CD4-positive, alpha-beta T cell (primary cell): ENCODE results near the gene CD47. TPM values are rescaled to one million over a fixed set of nuclear protein-coding genes. Genes with fewer than 3 reads are reported as not detected.

ENCODE experiments used
- ATAC-seq: fragments of 200-7000 bp; cut with Tn5 transposase; one replicate; pipeline ENCODE4 v1.10.0; 2022; ENCODE audit warnings: mild to moderate bottlenecking; ENCODE audit not compliant: poor library complexity
- CTCF ChIA-PET: fragments of 350-600 bp; sonication (Branson Sonifier 250); formaldehyde crosslinking; loops from one replicate; lab custom pipeline; 2021; ENCODE audit warnings: antibody characterized with exemption, inconsistent platforms; lab: Charles Lee
- POLR2A ChIA-PET: fragments of 350-600 bp; sonication (Branson Sonifier 250); formaldehyde crosslinking; loops from one replicate; lab custom pipeline; 2021; ENCODE audit warnings: antibody characterized with exemption, inconsistent platforms; lab: Charles Lee
- DNase-seq, 14 experiments: peaks; one replicate each; pipeline ENCODE4 v3.0.0-alpha.2; 2013 to 2020; ENCODE audit warnings: mixed read lengths in 2 of 14
- H3K27ac ChIP-seq, 2 donors: one replicate each; pipeline versions ENCODE4 v1.5.1 to v1.7.0; 2013; ENCODE audit warnings: low read length in 2 of 2, low read depth in 1 of 2, mild to moderate bottlenecking in 1 of 2
- H3K27me3 ChIP-seq, 2 experiments: 1 replicate in 1 of 2; 2 replicates in 1 of 2; pipeline versions ENCODE4 v1.6.1 to v1.7.0; 2013; ENCODE audit warnings: low read length in 2 of 2, control low read depth in 1 of 2, mild to moderate bottlenecking in 1 of 2, moderate library complexity in 1 of 2; ENCODE audit not compliant: insufficient read depth in 2 of 2, control insufficient read depth in 1 of 2
- H3K36me3 ChIP-seq: one replicate; pipeline ENCODE4 v1.6.1; 2013; ENCODE audit warnings: low read length, control low read depth; ENCODE audit not compliant: insufficient read depth
- H3K4me1 ChIP-seq: one replicate; pipeline ENCODE4 v1.6.1; 2013; ENCODE audit warnings: low read length, control low read depth; ENCODE audit not compliant: insufficient read depth
- H3K4me3 ChIP-seq: one replicate; pipeline ENCODE4 v1.5.1; 2013; ENCODE audit warnings: mild to moderate bottlenecking, low read length, moderate library complexity
- H3K9me3 ChIP-seq, 2 experiments: 1 replicate in 1 of 2; 2 replicates in 1 of 2; pipeline versions ENCODE4 v1.6.1 to v1.7.0; 2013; ENCODE audit warnings: low read length in 2 of 2, mild to moderate bottlenecking in 2 of 2, control low read depth in 1 of 2, moderate library complexity in 1 of 2; ENCODE audit not compliant: control insufficient read depth in 1 of 2, insufficient read depth in 1 of 2
- H3K27ac Mint-ChIP-seq: one replicate; pipeline ENCODE4 v1.8.0; 2020; ENCODE audit warnings: mixed read lengths
- H3K27me3 Mint-ChIP-seq: one replicate; pipeline ENCODE4 v1.8.0; 2021; ENCODE audit warnings: mixed read lengths
- H3K36me3 Mint-ChIP-seq: one replicate; pipeline ENCODE4 v1.8.0; 2021; ENCODE audit warnings: low read depth, mixed read lengths
- H3K4me1 Mint-ChIP-seq: one replicate; pipeline ENCODE4 v1.8.0; 2021; ENCODE audit warnings: low read depth, mixed read lengths
- H3K4me3 Mint-ChIP-seq: one replicate; pipeline ENCODE4 v1.8.0; 2020; ENCODE audit warnings: mild to moderate bottlenecking, mixed read lengths
- H3K9me3 Mint-ChIP-seq: one replicate; pipeline ENCODE4 v1.8.0; 2020; ENCODE audit warnings: mixed read lengths
- intact Hi-C, 2 experiments: fragments of 100-400 bp; cut with DNase I in 1 of 2; cut with micrococcal nuclease in 1 of 2; formaldehyde crosslinking; loops; one replicate each; pipeline versions ENCODE4 v1.15.1 to v1.9.0; 2023 to 2025; cut with DNase I, micrococcal nuclease
- total RNA-seq, 174 experiments: library from RNA in 2 of 174; stranded (reverse) in 2 of 174; gene quantifications; one replicate each; pipeline ENCODE4 v1.2.3 and lab custom pipeline; 2021 to 2026
- TF ChIP-seq, protein P1 (sequence below): fragments of 200-600 bp; IDR thresholded peaks from one replicate; pipeline ENCODE4 v1.8.0; 2022; ENCODE audit warnings: antibody characterized with exemption, mild to moderate bottlenecking

The CD47 gene
- total RNA-seq, 2 experiments from 2014 or later: 166 to 170 TPM

DNA sequence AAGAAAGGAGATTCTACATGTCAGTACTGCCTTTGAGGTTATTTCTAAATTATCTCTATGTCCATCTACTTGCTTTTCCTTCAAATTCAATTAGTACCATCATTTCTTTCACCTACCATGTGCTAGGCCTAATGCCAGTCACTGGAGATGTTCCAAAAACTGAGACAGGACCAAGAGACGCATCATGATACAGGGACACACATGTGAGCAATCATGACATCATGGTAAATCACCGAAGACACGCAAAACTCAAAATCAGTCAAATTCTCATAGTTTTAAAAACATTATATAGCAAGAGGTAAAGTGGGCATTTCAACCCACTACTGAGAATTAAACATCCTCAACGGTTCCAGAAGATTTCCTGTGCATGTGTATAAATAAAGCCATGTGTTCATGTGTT is 95.0 kb downstream of the CD47 start:
- Histone ChIP-seq H3K4me1 (no peaks in the 10 kb centered on the region), H3K27ac (no peak overlapping the region), H3K4me3 (no peak overlapping the region), H3K27me3 (no peaks in the 10 kb centered on the region), H3K36me3 (no peaks in the 10 kb centered on the region), H3K9me3 (peaks cover 0 to 7% of the 10 kb centered on the region in 2 experiments)
- intact Hi-C loops: no loop called here
- Mint-ChIP-seq H3K4me1 (no peaks in the 10 kb centered on the region), H3K27me3 (no peaks in the 10 kb centered on the region), H3K27ac (no peak overlapping the region), H3K36me3 (no peaks in the 10 kb centered on the region), H3K9me3 (no peaks in the 10 kb centered on the region), H3K4me3 (no peak overlapping the region)
- DNase-seq (no peak), ATAC-seq (no peak)
- POLR2A ChIA-PET: no interaction called here
- TF ChIP-seq, protein P1, sequence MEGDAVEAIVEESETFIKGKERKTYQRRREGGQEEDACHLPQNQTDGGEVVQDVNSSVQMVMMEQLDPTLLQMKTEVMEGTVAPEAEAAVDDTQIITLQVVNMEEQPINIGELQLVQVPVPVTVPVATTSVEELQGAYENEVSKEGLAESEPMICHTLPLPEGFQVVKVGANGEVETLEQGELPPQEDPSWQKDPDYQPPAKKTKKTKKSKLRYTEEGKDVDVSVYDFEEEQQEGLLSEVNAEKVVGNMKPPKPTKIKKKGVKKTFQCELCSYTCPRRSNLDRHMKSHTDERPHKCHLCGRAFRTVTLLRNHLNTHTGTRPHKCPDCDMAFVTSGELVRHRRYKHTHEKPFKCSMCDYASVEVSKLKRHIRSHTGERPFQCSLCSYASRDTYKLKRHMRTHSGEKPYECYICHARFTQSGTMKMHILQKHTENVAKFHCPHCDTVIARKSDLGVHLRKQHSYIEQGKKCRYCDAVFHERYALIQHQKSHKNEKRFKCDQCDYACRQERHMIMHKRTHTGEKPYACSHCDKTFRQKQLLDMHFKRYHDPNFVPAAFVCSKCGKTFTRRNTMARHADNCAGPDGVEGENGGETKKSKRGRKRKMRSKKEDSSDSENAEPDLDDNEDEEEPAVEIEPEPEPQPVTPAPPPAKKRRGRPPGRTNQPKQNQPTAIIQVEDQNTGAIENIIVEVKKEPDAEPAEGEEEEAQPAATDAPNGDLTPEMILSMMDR: no peak
- CTCF ChIA-PET: no interaction called here

DNA sequence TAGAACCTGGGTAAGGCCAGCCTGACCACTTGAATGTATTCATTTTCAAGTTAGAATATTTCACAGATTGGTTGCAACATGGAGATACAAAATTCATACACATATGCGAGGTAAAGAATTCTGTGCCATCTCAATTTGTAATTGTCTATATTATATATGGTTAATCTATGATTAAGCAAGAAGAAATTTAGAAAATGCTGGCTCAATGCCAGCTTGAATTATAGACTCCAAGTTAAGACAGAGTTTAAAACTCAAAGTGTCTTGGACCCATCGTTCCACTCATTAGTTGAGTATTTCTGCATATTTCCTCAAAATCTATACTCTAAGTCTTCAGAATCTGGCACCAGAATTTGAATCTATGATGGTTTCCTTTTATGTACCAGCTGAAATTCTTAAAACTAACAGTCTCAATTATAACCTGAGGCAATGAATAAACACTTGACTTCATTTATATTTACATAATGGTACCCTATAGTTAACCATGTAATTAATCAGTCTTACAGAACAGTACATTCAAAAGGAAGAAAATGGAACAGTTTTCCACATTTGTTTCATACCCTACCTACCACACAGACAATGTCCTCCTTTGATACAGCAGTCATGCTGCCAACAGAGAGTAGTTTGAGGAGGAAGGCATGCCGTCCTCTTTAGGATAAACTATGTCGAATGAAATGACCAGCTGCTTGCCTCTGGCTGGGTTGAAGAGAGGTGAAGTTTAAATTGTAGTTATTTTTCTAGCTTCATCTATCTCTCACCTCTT is 95.7 kb downstream of the CD47 start:
- Mint-ChIP-seq H3K4me3 (no peak overlapping the region), H3K36me3 (no peaks in the 10 kb centered on the region), H3K4me1 (no peaks in the 10 kb centered on the region), H3K9me3 (no peaks in the 10 kb centered on the region), H3K27me3 (no peaks in the 10 kb centered on the region), H3K27ac (no peak overlapping the region)
- ATAC-seq (no peak), DNase-seq (no peak)
- Histone ChIP-seq H3K27me3 (no peaks in the 10 kb centered on the region), H3K27ac (no peak overlapping the region), H3K9me3 (peaks cover 0 to 6% of the 10 kb centered on the region in 2 experiments), H3K4me1 (no peaks in the 10 kb centered on the region), H3K4me3 (no peak overlapping the region), H3K36me3 (no peaks in the 10 kb centered on the region)
- POLR2A ChIA-PET: no interaction called here
- TF ChIP-seq, protein P1: no peak
- intact Hi-C loops: no loop called here
- CTCF ChIA-PET: no interaction called here

DNA sequence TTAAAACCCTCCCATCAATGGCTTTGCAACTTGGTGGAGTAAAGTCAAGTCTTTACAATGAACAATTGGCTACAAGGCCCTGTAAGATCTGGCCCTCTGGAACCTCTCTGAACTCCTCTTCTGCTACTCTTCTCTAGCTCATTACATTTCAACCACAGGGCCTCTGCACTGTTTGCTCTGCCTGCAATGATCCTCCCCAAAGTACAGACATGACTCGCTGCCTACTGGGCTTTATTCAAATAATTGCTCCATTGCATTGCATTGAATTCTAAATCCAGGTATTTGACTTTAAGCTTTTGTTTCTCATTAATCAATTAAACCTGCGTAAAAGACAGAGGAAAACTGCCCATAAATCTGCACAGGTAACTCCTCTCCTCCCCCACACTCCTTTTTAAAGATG is 96.7 kb downstream of the CD47 start:
- no peaks in the 10 kb centered on the region for H3K36me3 Mint-ChIP-seq
- Histone ChIP-seq H3K4me3 (no peak overlapping the region), H3K4me1 (peaks cover under 1% of the 10 kb centered on the region), H3K9me3 (no peaks in the 10 kb centered on the region), H3K36me3 (no peaks in the 10 kb centered on the region), H3K27me3 (no peaks in the 10 kb centered on the region), H3K27ac (no peak overlapping the region)
- H3K4me3 Mint-ChIP-seq: no peak overlapping the region
- H3K27me3 Mint-ChIP-seq: no peaks in the 10 kb centered on the region
- H3K9me3 Mint-ChIP-seq: no peaks in the 10 kb centered on the region
- H3K27ac Mint-ChIP-seq: no peak overlapping the region
- ATAC-seq (no peak), DNase-seq (no peak)
- TF ChIP-seq, protein P1: no peak
- POLR2A ChIA-PET: no interaction called here
- intact Hi-C loops: no loop called here
- peaks cover 3% of the 10 kb centered on the region for H3K4me1 Mint-ChIP-seq
- CTCF ChIA-PET: no interaction called here
